ENCODE data around the gene ARL3.

GRCh38 chr10:102745157-102745556 lies 31.0 kb upstream of the ARL3 start:
- TF ChIP-seq, protein P1, sequence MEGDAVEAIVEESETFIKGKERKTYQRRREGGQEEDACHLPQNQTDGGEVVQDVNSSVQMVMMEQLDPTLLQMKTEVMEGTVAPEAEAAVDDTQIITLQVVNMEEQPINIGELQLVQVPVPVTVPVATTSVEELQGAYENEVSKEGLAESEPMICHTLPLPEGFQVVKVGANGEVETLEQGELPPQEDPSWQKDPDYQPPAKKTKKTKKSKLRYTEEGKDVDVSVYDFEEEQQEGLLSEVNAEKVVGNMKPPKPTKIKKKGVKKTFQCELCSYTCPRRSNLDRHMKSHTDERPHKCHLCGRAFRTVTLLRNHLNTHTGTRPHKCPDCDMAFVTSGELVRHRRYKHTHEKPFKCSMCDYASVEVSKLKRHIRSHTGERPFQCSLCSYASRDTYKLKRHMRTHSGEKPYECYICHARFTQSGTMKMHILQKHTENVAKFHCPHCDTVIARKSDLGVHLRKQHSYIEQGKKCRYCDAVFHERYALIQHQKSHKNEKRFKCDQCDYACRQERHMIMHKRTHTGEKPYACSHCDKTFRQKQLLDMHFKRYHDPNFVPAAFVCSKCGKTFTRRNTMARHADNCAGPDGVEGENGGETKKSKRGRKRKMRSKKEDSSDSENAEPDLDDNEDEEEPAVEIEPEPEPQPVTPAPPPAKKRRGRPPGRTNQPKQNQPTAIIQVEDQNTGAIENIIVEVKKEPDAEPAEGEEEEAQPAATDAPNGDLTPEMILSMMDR (IDR thresholded peaks at IDR 0.05 in 2 of 3, conservative IDR thresholded peaks at IDR 0.05 in 1 of 3; ENCODE audit: borderline replicate concordance in 1 of 3, insufficient read depth in 1 of 3, low read depth in 2 of 3, low read length in 2 of 3) = no peak
- no peak for TF ChIP-seq EZH2 (IDR thresholded peaks at IDR 0.05)

Data from HCT116 (cell line).